Measurements from ENCODE around the gene MRGPRX1. TPM values are rescaled to one million over a fixed set of nuclear protein-coding genes. Genes with fewer than 3 reads are reported as not detected.
A peak's percentile ranks its signal among the peaks of the same experiment; 100 is the strongest.
"Not testable (repeated sequence)": the region's sequence is repeated elsewhere in the genome, so short reads cannot be mapped to it uniquely, and the experiment has no call there.

Gene MRGPRX1
- not detected in 2 replicates for total RNA-seq (2014; rRNA removed; shearing (Covaris generic))

- no peak for DNase-seq (ENCODE audit: low spot score)
Measured at GRCh38 chr11:18939314-18939713, at the start of gene MRGPRX1. TSS of gene MRGPRX1 (minus strand) at chr11:18939414. CDS start at chr11:18934784, 4,630 bp downstream.

GRCh38 chr11:18987454-18988231 is 48.4 kb upstream of the MRGPRX1 start:
- no peak for DNase-seq (ENCODE audit: low spot score)

- no peak for DNase-seq (ENCODE audit: low spot score)
Measured at GRCh38 chr11:18986744-18987143, 47.5 kb upstream of the MRGPRX1 start.

DNA sequence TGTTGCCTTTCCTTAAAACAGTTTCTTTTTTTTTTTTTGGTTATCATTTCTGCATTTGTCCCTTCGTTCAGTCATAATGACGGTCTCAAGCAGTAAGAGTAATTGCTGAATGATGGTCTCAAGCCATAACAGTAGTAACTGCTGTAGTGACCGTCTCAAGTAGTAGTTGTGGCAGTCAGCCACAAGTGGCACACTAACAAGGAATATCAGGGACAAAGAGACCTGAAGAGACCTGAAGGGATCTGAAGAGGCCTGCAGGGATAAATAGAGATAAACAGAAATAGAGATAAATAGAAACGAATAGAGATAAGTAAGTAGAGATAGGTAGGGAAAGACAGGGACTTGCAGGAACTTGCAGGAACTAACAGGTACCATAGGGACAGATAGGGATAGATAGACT is 42.7 kb upstream of the MRGPRX1 start:
- no peak for DNase-seq (ENCODE audit: low spot score)

DNA sequence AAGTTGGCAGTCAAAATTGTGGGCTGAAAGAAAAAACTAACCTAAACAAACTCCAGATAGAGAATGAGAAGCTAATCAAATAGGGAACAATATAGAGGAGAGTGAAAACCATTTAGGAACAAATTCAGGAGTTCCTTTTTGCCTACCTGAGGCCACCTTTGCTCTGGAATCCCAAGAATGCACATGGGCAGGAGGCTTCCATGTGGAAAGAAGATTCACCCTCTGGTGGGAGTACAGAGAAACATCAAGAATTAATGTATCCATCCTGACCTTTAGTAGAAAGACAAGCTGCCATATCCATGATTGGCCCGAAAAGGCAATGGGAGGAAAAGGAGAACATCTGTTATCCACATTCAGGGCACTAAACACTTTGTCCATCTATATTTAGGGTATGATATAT is 35.0 kb upstream of the MRGPRX1 start:
- DNase-seq (ENCODE audit: low spot score), result no peak

GRCh38 chr11:18972336-18972735 is 33.1 kb upstream of the MRGPRX1 start:
- DNase-seq (ENCODE audit: low spot score), result no peak

DNA sequence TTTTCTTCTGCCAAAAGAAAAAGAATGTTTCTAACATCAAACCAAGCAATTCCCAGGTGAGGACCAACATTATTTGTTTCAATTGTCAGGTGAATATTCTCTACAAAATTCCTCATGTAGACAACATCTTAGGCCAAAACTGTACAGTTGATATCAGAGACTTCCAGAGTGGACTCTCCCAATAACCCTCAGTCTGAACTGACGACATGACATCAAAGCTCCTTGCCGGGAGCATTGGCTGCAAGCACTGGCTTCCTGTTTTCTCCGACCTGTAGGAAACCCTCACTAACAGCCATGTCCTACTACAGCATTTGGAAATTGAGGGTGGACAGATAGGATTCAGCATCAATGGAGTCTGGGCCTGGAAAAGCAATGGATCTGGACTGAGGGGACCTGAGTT is 30.5 kb upstream of the MRGPRX1 start:
- no peak for DNase-seq (ENCODE audit: low spot score)

DNA sequence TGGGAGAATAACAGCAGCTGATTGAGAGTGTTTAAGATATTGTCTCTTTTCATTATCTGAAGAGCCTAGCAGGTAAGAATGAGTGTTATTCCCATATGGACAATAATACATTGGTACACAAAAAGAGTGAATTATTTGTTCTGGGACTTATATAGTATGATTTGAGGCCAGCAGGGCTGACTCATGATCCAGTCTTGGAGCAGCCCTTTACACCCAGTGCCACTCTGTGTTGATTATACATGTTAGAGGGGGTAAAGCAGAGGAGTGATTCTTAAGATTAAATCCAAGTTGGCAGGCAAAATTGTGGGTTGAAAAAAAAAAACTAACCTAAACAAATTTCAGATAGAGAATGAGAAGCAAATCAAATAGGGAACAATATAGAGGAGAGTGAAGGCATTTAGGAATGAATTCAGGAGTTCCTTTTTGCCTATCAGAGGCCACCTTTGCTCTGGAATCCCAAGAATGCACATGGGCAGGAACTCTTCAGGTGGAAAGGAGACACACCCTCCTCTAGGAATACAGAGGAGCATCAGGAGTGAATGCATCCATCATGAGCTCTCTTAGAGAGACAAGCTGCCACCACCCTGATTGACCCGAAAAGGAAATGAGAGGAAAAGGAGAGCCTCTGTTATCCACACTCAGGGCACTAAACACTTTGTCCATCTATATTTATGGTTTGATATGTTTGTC is 19.2 kb upstream of the MRGPRX1 start:
- peak; percentile 38 for DNase-seq (ENCODE audit: low spot score)

- no peak for DNase-seq (ENCODE audit: low spot score)
Measured at GRCh38 chr11:18956630-18957029, 17.4 kb upstream of the MRGPRX1 start.

DNA sequence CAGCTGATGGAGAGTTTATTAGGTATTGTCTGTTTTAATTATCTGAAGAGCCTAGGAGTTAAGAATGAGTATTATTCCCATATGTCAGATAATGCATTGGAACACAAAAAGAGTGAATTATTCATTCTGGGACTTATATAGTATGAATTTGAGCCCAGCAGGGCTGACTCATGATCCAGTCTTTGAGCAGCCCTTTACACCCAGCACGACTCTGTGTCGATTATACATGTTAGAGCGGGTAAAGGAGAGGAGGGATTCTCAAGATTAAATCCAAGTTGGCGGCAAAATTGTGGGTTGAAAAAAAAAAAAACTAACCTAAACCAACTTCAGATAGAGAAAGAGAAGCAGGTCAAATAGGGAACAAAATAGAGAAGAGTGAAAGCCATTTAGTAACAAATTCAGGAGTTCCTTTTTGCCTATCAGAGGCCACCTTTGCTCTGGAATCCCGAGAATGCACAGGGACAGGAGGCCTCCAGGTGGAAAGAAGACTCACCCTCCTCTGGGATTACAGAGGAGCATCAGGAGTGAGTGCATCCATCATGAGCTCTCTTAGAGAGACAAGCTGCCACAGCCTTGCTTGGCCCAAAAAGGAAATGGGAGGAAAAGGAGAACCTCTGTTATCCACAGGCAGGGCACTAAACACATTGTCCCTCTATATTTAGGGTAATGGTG is 3.1 kb downstream of the MRGPRX1 start:
- DNase-seq (ENCODE audit: low spot score), result no peak

- DNase-seq (ENCODE audit: low spot score), result no peak
Measured at GRCh38 chr11:18934195-18934814, 4.9 kb downstream of the MRGPRX1 start.

DNA sequence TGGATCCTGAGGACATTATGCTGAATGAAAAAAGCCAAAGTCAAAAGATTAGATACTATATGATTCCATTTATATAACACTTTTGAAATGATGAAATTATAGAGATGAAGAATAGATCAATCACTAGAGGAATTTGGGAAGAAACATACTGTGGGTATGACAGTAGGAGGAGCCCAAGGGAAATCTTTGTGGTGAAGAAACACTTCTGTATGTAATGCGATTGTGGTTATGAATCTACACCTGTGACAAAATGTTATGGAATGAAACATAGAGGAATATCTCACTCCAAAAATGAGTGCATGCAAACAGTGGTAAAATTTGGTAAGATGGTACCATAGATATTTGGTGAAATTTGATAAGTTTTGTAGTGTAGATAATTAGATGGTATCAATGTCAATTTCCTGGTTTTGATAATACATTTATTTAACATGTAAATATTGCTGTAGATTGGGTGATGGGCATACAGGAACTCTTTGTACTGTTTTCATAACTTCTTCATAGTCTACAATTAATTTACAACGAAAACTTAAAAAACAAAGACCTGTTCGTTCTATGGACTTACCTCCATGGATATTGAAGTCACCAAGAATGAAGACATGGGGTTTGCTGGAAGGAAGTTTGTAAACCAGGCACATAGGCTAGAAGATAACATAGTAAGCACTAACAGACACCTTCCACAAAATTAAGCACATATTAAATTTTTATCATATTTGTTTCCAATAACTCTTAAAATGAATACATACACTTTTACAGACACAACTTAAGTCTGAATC is 11.5 kb downstream of the MRGPRX1 start:
- DNase-seq (ENCODE audit: low spot score), result no peak

DNA sequence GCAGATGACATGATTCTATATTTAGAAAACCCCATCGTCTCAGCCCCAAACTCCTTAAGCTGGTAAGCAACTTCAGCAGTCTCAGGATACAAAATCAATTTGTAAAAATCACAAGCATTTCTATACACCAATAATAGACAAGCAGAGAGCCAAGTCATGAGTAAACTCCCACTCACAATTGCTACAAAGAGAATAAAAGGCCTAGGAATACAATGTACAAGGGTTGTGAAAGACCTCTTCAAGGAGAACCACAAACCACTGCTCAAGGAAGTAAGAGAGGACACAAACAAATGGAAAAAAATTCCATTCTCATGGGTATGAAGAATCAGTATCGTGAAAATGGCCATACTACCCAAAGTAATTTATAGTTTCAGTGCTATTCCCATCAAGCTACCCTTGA is 13.8 kb downstream of the MRGPRX1 start:
- DNase-seq (ENCODE audit: low spot score), result not testable (repeated sequence)

GRCh38 chr11:18912883-18913282 is 26.3 kb downstream of the MRGPRX1 start:
- no peak for DNase-seq (ENCODE audit: low spot score)

DNA sequence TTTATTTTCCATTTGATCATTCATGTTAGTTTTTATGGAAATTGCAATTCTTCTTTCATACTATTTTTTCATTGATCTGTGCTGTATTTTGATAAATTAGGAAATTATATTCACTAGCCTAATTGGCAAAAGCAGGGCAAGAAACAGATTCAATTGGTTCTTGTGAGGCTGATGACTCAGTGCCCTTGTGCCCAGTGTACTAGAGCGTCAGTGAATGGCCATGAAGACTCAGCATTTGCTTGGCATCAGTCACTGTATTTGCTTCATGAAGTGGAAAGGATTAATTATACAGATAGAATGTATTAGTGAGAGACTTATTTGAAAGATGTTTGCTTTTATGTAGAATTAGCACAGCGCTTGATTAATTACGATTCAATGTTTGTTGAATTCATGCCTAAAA is 31.8 kb downstream of the MRGPRX1 start:
- DNase-seq (ENCODE audit: low spot score), result no peak

DNA sequence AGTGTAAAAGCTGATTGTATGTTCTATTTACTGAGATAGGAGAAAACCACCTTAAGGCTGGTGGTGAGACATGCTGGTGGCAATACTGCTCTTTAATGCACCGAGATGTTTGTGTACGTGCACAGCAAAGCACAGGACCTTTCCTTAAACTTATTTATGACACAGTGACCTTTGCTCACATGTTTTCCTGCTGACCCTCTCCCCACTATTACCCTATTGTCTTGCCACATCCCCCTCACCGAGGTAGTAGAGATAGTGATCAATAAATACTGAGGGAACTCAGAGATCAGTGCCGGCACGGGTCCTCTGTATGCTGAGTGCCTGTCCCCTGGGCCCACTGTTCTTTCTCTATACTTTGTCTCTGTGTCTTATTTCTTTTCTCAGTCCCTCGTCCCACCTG is 38.6 kb downstream of the MRGPRX1 start:
- DNase-seq (ENCODE audit: low spot score), result not testable (repeated sequence)

GRCh38 chr11:18900151-18900611 is 39.0 kb downstream of the MRGPRX1 start:
- DNase-seq (ENCODE audit: low spot score), result peak; percentile 48

DNA sequence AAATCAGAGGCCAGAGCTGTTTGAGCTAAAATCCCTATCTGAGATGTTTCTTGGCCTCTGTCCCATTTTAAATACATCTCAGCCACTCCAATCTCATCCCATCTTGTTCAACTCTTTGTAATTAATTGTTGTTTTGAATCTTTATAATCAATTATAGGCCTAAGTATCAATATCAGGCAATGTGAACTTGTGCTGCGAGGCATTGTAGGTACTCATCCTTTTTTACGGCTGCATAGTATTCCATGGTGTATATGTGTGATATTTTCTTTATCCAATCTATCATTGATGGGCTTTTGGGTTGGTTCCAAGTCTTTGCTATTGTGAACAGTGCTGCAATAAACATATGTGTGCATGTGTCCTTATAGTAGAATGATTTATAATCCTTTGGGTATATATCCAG is 47.5 kb downstream of the MRGPRX1 start:
- DNase-seq (ENCODE audit: low spot score), result not testable (repeated sequence)

- DNase-seq (ENCODE audit: low spot score), result no peak
Measured at GRCh38 chr11:18890615-18891014, 48.6 kb downstream of the MRGPRX1 start.
